BLaER1 treated with 17β-estradiol and CSF1 and Interleukin-3, amounts not matched to agents 10 nM and 100 nM (cell line): ENCODE data around the gene IGSF21.
"Not testable (repeated sequence)": the region's sequence is repeated elsewhere in the genome, so short reads cannot be mapped to it uniquely, and the experiment has no call there.

ENCODE experiments used
- H3K27ac ChIP-seq, 11 experiments: shearing (Covaris generic); formaldehyde crosslinking; 2 replicates each; pipeline ENCODE4 v1.8.1; 2022
- H3K27me3 ChIP-seq, 11 experiments: shearing (Covaris generic); formaldehyde crosslinking; 2 replicates each; pipeline ENCODE4 v1.8.1; 2022
- H3K36me3 ChIP-seq, 11 experiments: shearing (Covaris generic); formaldehyde crosslinking; 2 replicates each; pipeline ENCODE4 v1.8.1; 2022
- H3K4me1 ChIP-seq, 10 experiments: shearing (Covaris generic); formaldehyde crosslinking; 2 replicates each; pipeline ENCODE4 v1.8.1; 2022
- H3K4me2 ChIP-seq, 11 experiments: shearing (Covaris generic); formaldehyde crosslinking; 2 replicates each; pipeline ENCODE4 v1.8.1; 2022
- H3K4me3 ChIP-seq, 10 experiments: shearing (Covaris generic); formaldehyde crosslinking; 2 replicates each; pipeline ENCODE4 v1.8.1; 2022
- H3K9ac ChIP-seq, 11 experiments: shearing (Covaris generic); formaldehyde crosslinking; 2 replicates each; pipeline ENCODE4 v1.8.1; 2022
- H3K9me3 ChIP-seq, 11 experiments: shearing (Covaris generic); formaldehyde crosslinking; replicated peaks in 1 of 11; 2 replicates each; pipeline ENCODE4 v1.8.1; 2022
- H4K20me1 ChIP-seq, 11 experiments: shearing (Covaris generic); formaldehyde crosslinking; 2 replicates each; pipeline ENCODE4 v1.8.1; 2022
- Cebpa-rat ChIP-seq, 11 experiments: shearing (Covaris generic); IDR thresholded peaks; 2 replicates each; pipeline ENCODE4 v1.8.1; 2022

The IGSF21 gene

GRCh38 chr1:18411321-18411720, 303.7 kb downstream of the IGSF21 start:
- peaks cover 23 to 32% (median 30%) of the 10 kb centered on the region in 11 experiments for H3K9me3 ChIP-seq
- peaks cover 0 to 4% (median 0%) of the 10 kb centered on the region in 11 experiments; a peak in 1 of 22 replicates for H3K36me3 ChIP-seq
- no peak overlapping the region for H3K9ac ChIP-seq
- TF ChIP-seq Cebpa-rat (IDR thresholded peaks at IDR 0.05) = no peak
- H3K27me3 ChIP-seq = no peaks in the 10 kb centered on the region
- H3K4me2 ChIP-seq = no peak overlapping the region
- no peak overlapping the region for H3K27ac ChIP-seq
- 0 out of 22 replicates have a peak, but pooled peaks cover 0 to 6% (median 0%) of the 10 kb centered on the region in 11 experiments for H4K20me1 ChIP-seq
- H3K4me3 ChIP-seq = 0 out of 20 replicates have a peak overlapping the region, but pooled peaks of 1 of the 10 experiments have one; percentile 12
- no peaks in the 10 kb centered on the region for H3K4me1 ChIP-seq

- H3K9ac ChIP-seq = no peak overlapping the region
Observed at GRCh38 chr1:18411820-18412641, 304.4 kb downstream of the IGSF21 start.

GRCh38 chr1:18412882-18413353, 305.3 kb downstream of the IGSF21 start:
- TF ChIP-seq Cebpa-rat (IDR thresholded peaks at IDR 0.05) = no peak
- H3K4me3 ChIP-seq = no peak overlapping the region
- H3K4me2 ChIP-seq = no peak overlapping the region
- peaks cover 23 to 32% (median 30%) of the 10 kb centered on the region in 11 experiments for H3K9me3 ChIP-seq
- 0 out of 22 replicates have a peak, but pooled peaks cover 0 to under 1% (median 0%) of the 10 kb centered on the region in 11 experiments for H4K20me1 ChIP-seq
- H3K9ac ChIP-seq = no peak overlapping the region
- H3K4me1 ChIP-seq = no peaks in the 10 kb centered on the region
- no peaks in the 10 kb centered on the region for H3K27me3 ChIP-seq
- peaks cover 0 to 4% (median 0%) of the 10 kb centered on the region in 11 experiments; a peak in 1 of 22 replicates for H3K36me3 ChIP-seq
- H3K27ac ChIP-seq = no peak overlapping the region

More at GRCh38 chr1:18411820-18412641, 304.4 kb downstream of the IGSF21 start:
- TF ChIP-seq Cebpa-rat (IDR thresholded peaks at IDR 0.05) = no peak
- Histone ChIP-seq H4K20me1 (0 out of 22 replicates have a peak, but pooled peaks cover 0 to 6% (median 0%) of the 10 kb centered on the region in 11 experiments), H3K27me3 (no peaks in the 10 kb centered on the region), H3K4me3 (no peak overlapping the region), H3K4me2 (no peak overlapping the region), H3K9me3 (peaks cover 23 to 32% (median 30%) of the 10 kb centered on the region in 11 experiments), H3K27ac (no peak overlapping the region), H3K36me3 (peaks cover 0 to 4% (median 0%) of the 10 kb centered on the region in 11 experiments; a peak in 1 of 22 replicates), H3K4me1 (no peaks in the 10 kb centered on the region)

- Histone ChIP-seq H3K36me3 (peaks cover 0 to 4% (median 0%) of the 10 kb centered on the region in 11 experiments; a peak in 1 of 22 replicates), H3K4me2 (no peak overlapping the region), H3K9ac (no peak overlapping the region), H3K4me3 (no peak overlapping the region), H4K20me1 (no peaks in the 10 kb centered on the region), H3K27me3 (no peaks in the 10 kb centered on the region), H3K9me3 (peaks cover 23 to 32% (median 30%) of the 10 kb centered on the region in 11 experiments), H3K27ac (no peak overlapping the region), H3K4me1 (no peaks in the 10 kb centered on the region)
- no peak for TF ChIP-seq Cebpa-rat (IDR thresholded peaks at IDR 0.05)
Observed at GRCh38 chr1:18413541-18414305, 306.1 kb downstream of the IGSF21 start.

GRCh38 chr1:18414321-18414720, 306.7 kb downstream of the IGSF21 start:
- no peak overlapping the region for H3K4me2 ChIP-seq

GRCh38 chr1:18414872-18415447, 307.4 kb downstream of the IGSF21 start:
- Histone ChIP-seq H3K27ac (no peak overlapping the region), H3K36me3 (peaks cover 0 to 4% (median 0%) of the 10 kb centered on the region in 11 experiments; a peak in 1 of 22 replicates), H3K4me2 (no peak overlapping the region), H3K4me1 (no peaks in the 10 kb centered on the region), H3K4me3 (no peak overlapping the region), H3K9ac (no peak overlapping the region), H3K9me3 (peaks cover 23 to 32% (median 30%) of the 10 kb centered on the region in 11 experiments), H3K27me3 (no peaks in the 10 kb centered on the region), H4K20me1 (no peaks in the 10 kb centered on the region)
- TF ChIP-seq Cebpa-rat (IDR thresholded peaks at IDR 0.05) = no peak

More at GRCh38 chr1:18414321-18414720, 306.7 kb downstream of the IGSF21 start:
- peaks cover 0 to 4% (median 0%) of the 10 kb centered on the region in 11 experiments; a peak in 1 of 22 replicates for H3K36me3 ChIP-seq
- no peaks in the 10 kb centered on the region for H4K20me1 ChIP-seq
- H3K27me3 ChIP-seq = no peaks in the 10 kb centered on the region
- no peaks in the 10 kb centered on the region for H3K4me1 ChIP-seq
- no peak overlapping the region for H3K9ac ChIP-seq
- no peak for TF ChIP-seq Cebpa-rat (IDR thresholded peaks at IDR 0.05)
- no peak overlapping the region for H3K4me3 ChIP-seq
- H3K27ac ChIP-seq = no peak overlapping the region
- peaks cover 23 to 32% (median 30%) of the 10 kb centered on the region in 11 experiments for H3K9me3 ChIP-seq

- no peak overlapping the region for H3K27ac ChIP-seq
- no peak for TF ChIP-seq Cebpa-rat (IDR thresholded peaks at IDR 0.05)
- no peaks in the 10 kb centered on the region for H3K27me3 ChIP-seq
- no peaks in the 10 kb centered on the region for H3K4me1 ChIP-seq
- no peaks in the 10 kb centered on the region for H4K20me1 ChIP-seq
- H3K4me3 ChIP-seq = no peak overlapping the region
- peaks cover 0 to 4% (median 0%) of the 10 kb centered on the region in 11 experiments; a peak in 1 of 22 replicates for H3K36me3 ChIP-seq
- no peak overlapping the region for H3K9ac ChIP-seq
- no peak overlapping the region for H3K4me2 ChIP-seq
- peaks cover 23 to 28% (median 27%) of the 10 kb centered on the region in 11 experiments for H3K9me3 ChIP-seq
Observed at GRCh38 chr1:18415448-18416027, 307.9 kb downstream of the IGSF21 start.

GRCh38 chr1:18416126-18416525, 308.5 kb downstream of the IGSF21 start:
- H4K20me1 ChIP-seq, H3K27ac ChIP-seq, H3K4me1 ChIP-seq, H3K4me3 ChIP-seq, H3K4me2 ChIP-seq, H3K27me3 ChIP-seq, H3K36me3 ChIP-seq, H3K9ac ChIP-seq: not testable (repeated sequence)
- peaks cover 19 to 22% (median 21%) of the 10 kb centered on the region in 11 experiments for H3K9me3 ChIP-seq
